PC-9 (cell line): ENCODE results near the gene RHOA. TPM values are rescaled to one million over a fixed set of nuclear protein-coding genes. Genes with fewer than 3 reads are reported as not detected.

Experiments
- BruUV-seq: library from RNA; stranded (reverse); fragments of 400-500 nt; replicated peaks from 2 replicates; lab custom pipeline; 2021; lab: Mats Ljungman, UMichigan
- CTCF ChIA-PET: fragments of 300-600 bp; sonication (Branson Sonifier 250); formaldehyde crosslinking; loops from one replicate; lab custom pipeline; 2022; ENCODE audit warnings: antibody characterized with exemption; lab: Charles Lee
- POLR2A ChIA-PET: fragments of 300-600 bp; sonication (Branson Sonifier 250); formaldehyde crosslinking; loops from one replicate; lab custom pipeline; 2022; ENCODE audit warnings: antibody characterized with exemption; ENCODE audit not compliant: unreplicated experiment; lab: Charles Lee
- DNase-seq, 2 experiments: peaks; one replicate each; pipeline versions ENCODE4 v3.0.0 to v3.0.0-alpha.2; 2015 to 2022; ENCODE audit warnings: mixed read lengths in 1 of 2
- H2AFZ ChIP-seq: fragments of 200-600 bp; sonication (generic); 2 replicates; pipeline ENCODE4 v1.8.1; 2017; ENCODE audit warnings: antibody characterized with exemption
- H3F3A ChIP-seq: fragments of 200-600 bp; sonication (generic); 2 replicates; pipeline ENCODE4 v1.8.1; 2017; ENCODE audit warnings: antibody characterized with exemption, mild to moderate bottlenecking, low read depth; ENCODE audit not compliant: insufficient read depth
- H3K27ac ChIP-seq: fragments of 200-600 bp; sonication (generic); 2 replicates; pipeline ENCODE4 v1.6.1; 2016; ENCODE audit warnings: mixed run types
- H3K27me3 ChIP-seq: fragments of 200-600 bp; sonication (generic); 2 replicates; pipeline ENCODE4 v1.6.1; 2016; ENCODE audit warnings: low read depth, mixed run types; ENCODE audit not compliant: insufficient read depth
- H3K36me3 ChIP-seq: fragments of 200-600 bp; sonication (generic); 2 replicates; pipeline ENCODE4 v1.6.1; 2016; ENCODE audit warnings: low read depth, mixed run types
- H3K4me1 ChIP-seq: fragments of 200-600 bp; sonication (generic); replicated peaks from 2 replicates; pipeline ENCODE4 v1.6.1; 2016; ENCODE audit warnings: mixed run types; ENCODE audit not compliant: insufficient read depth
- H3K4me2 ChIP-seq: fragments of 200-600 bp; sonication (generic); 2 replicates; pipeline ENCODE4 v1.6.1; 2017; ENCODE audit warnings: mixed run types
- H3K4me3 ChIP-seq: fragments of 200-600 bp; sonication (generic); 2 replicates; pipeline ENCODE4 v1.6.1; 2016; ENCODE audit warnings: mixed run types
- H3K79me2 ChIP-seq: fragments of 200-600 bp; sonication (generic); 2 replicates; pipeline ENCODE4 v1.6.1; 2017; ENCODE audit warnings: low read depth, mixed run types
- H3K9me2 ChIP-seq: fragments of 200-600 bp; sonication (generic); 2 replicates; pipeline ENCODE4 v1.8.1; 2017; ENCODE audit warnings: mild to moderate bottlenecking; ENCODE audit not compliant: insufficient read depth
- H3K9me3 ChIP-seq: fragments of 200-600 bp; sonication (generic); 2 replicates; pipeline ENCODE4 v1.8.1; 2016; ENCODE audit warnings: low read depth; ENCODE audit not compliant: insufficient read depth
- H4K20me1 ChIP-seq: fragments of 200-600 bp; sonication (generic); 2 replicates; pipeline ENCODE4 v1.8.1; 2017; ENCODE audit not compliant: insufficient read depth
- CTCF ChIP-seq: fragments of 200-600 bp; sonication (generic); conservative IDR thresholded peaks from 2 replicates; pipeline ENCODE4 v1.6.1; 2017; ENCODE audit warnings: mixed run types, antibody characterized with exemption, mild to moderate bottlenecking, moderate library complexity
- EZH2 ChIP-seq: fragments of 200-600 bp; sonication (generic); IDR thresholded peaks from 2 replicates; pipeline ENCODE4 v1.8.0; 2017; ENCODE audit warnings: antibody characterized with exemption, low read depth
- intact Hi-C: fragments of 100-400 bp; cut with micrococcal nuclease; formaldehyde crosslinking; loops from one replicate; pipeline ENCODE4 v1.10.0; 2022; ENCODE audit not compliant: unreplicated experiment
- total RNA-seq: library from RNA; stranded (reverse); gene quantifications from 2 replicates; pipeline ENCODE4 v1.2.3, GENCODE V29; 2021

RHOA gene
- total RNA-seq, 1 experiment from 2014 or later: 413 TPM

- DNase-seq: no peak
- no peaks in the 10 kb centered on the region for H3K36me3 ChIP-seq
- TF ChIP-seq EZH2 (no peak), CTCF (no peak)
- no peak overlapping the region for H3K4me3 ChIP-seq
- H3K27ac ChIP-seq: no peak overlapping the region
- intact Hi-C loops: no loop called here
- no peaks in the 10 kb centered on the region for H3K79me2 ChIP-seq
- ChIA-PET POLR2A (no interaction called here), CTCF (interaction anchor here (0.6 kb wide), 1 partner anchor 70 kb away, joined by 4 read pairs; no protein-coding TSS in a partner anchor)
- 0 out of 2 replicates have a peak, but pooled peaks cover 5% of the 10 kb centered on the region for H3F3A ChIP-seq
- no peaks in the 10 kb centered on the region for H3K27me3 ChIP-seq
- H3K9me2 ChIP-seq: no peaks in the 10 kb centered on the region
- no peaks in the 10 kb centered on the region for H4K20me1 ChIP-seq
- no peaks in the 10 kb centered on the region for H3K9me3 ChIP-seq
- no peak overlapping the region for H3K4me2 ChIP-seq
- no peak overlapping the region for H2AFZ ChIP-seq
- BruUV-seq: no TSS peak
- 0 out of 2 replicates have a peak, but pooled peaks cover 3% of the 10 kb centered on the region for H3K4me1 ChIP-seq
These were observed 23.0 kb upstream of the RHOA start for GRCh38 chr3:49434731-49435130.

- POLR2A ChIA-PET: interaction anchor here (0.5 to 0.7 kb wide), 4 partner anchors 16 to 663 kb away, joined by 3 to 6 read pairs (median 4); partner anchors contain the start of genes RHOA and USP4
- H3K4me3 ChIP-seq: peak overlapping the region; percentile 67
- H3K9me3 ChIP-seq: no peaks in the 10 kb centered on the region
- intact Hi-C loops: no loop called here
- TF ChIP-seq EZH2: no peak
- BruUV-seq: TSS peak; percentile 68
- no peak overlapping the region for H3K27ac ChIP-seq
- H3K4me1 ChIP-seq: 0 out of 2 replicates have a peak, but pooled peaks cover 4% of the 10 kb centered on the region
- H3K9me2 ChIP-seq: no peaks in the 10 kb centered on the region
- CTCF ChIA-PET: interaction anchor here (0.6 to 0.7 kb wide), 2 partner anchors 15 to 692 kb away, joined by 4 to 6 read pairs; no protein-coding TSS in a partner anchor
- no peaks in the 10 kb centered on the region for H3K36me3 ChIP-seq
- H3K27me3 ChIP-seq: no peaks in the 10 kb centered on the region
- no peak for DNase-seq
- peak overlapping the region; percentile 91 for H2AFZ ChIP-seq
- no peaks in the 10 kb centered on the region for H4K20me1 ChIP-seq
- 0 out of 2 replicates have a peak, but pooled peaks cover 5% of the 10 kb centered on the region for H3F3A ChIP-seq
- peak overlapping the region; percentile 74 for H3K4me2 ChIP-seq
- no peaks in the 10 kb centered on the region for H3K79me2 ChIP-seq
These were observed 16.9 kb upstream of the RHOA start for GRCh38 chr3:49428752-49429080.

- Histone ChIP-seq H3K4me2 (no peak overlapping the region), H3K36me3 (no peaks in the 10 kb centered on the region), H3K4me3 (no peak overlapping the region), H3K9me3 (no peaks in the 10 kb centered on the region), H3K79me2 (no peaks in the 10 kb centered on the region), H3K4me1 (0 out of 2 replicates have a peak, but pooled peaks cover 4% of the 10 kb centered on the region), H4K20me1 (no peaks in the 10 kb centered on the region), H3F3A (0 out of 2 replicates have a peak, but pooled peaks cover 5% of the 10 kb centered on the region), H3K27me3 (no peaks in the 10 kb centered on the region), H3K9me2 (no peaks in the 10 kb centered on the region), H3K27ac (no peak overlapping the region), H2AFZ (no peak overlapping the region)
- DNase-seq: no peak
- ChIA-PET POLR2A (no interaction called here), CTCF (no interaction called here)
- intact Hi-C loops: no loop called here
- no peak for TF ChIP-seq EZH2
- TF ChIP-seq CTCF: no peak
- no TSS peak for BruUV-seq
These were observed 15.8 kb upstream of the RHOA start for GRCh38 chr3:49427586-49427985.

GRCh38 chr3:49424816-49425215 lies 13.0 kb upstream of the RHOA start:
- Histone ChIP-seq H3K4me1 (peaks cover 18% of the 10 kb centered on the region; the same call in 1 of the 2 replicates), H3K9me3 (no peaks in the 10 kb centered on the region), H3K4me2 (no peak overlapping the region), H2AFZ (no peak overlapping the region), H4K20me1 (no peaks in the 10 kb centered on the region), H3K27ac (no peak overlapping the region), H3F3A (peaks cover 16% of the 10 kb centered on the region; the same call in 1 of the 2 replicates), H3K9me2 (no peaks in the 10 kb centered on the region), H3K4me3 (no peak overlapping the region), H3K79me2 (no peaks in the 10 kb centered on the region), H3K36me3 (no peaks in the 10 kb centered on the region), H3K27me3 (no peaks in the 10 kb centered on the region)
- DNase-seq: no peak
- intact Hi-C loops: no loop called here
- POLR2A ChIA-PET: no interaction called here
- TF ChIP-seq EZH2 (no peak), CTCF (no peak)
- BruUV-seq: no TSS peak
- CTCF ChIA-PET: no interaction called here
